Measurements from ENCODE around the gene TFG. TPM values are rescaled to one million over a fixed set of nuclear protein-coding genes. Genes with fewer than 3 reads are reported as not detected.
A peak's percentile ranks its signal among the peaks of the same experiment; 100 is the strongest.

TFG gene
- total and polyA plus RNA-seq, 2 of the 4 experiments (the other 2 are of a cell fraction), result 47.7 to 165 TPM

DNA sequence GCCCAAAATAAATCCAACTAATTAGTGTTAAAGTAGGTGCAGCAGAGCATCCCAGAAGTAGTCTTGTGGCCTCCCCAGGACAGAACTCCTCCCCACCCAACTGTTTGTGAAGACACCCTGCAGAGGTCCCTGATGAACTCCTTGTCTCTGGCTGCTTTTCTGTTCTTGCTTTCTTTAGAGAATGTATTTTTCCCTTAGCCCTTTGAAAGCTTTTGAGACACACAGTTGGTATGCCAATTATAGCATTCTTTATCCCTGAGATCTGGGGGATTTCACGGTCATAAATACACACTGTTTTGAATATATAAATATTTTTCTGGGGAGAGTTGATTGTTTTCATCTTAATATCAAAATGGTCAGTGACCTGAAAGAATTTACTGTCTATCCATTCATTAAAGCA lies 9.8 kb downstream of the TFG start:
- Histone ChIP-seq H4K91ac (ENCODE audit: insufficient read depth, low read depth, low read length) (no peak overlapping the region), H4K8ac (ENCODE audit: low read depth in 2 of 2, low read length in 2 of 2) (no peak overlapping the region), H3K36me3 (ENCODE audit: control insufficient read depth, insufficient read depth, low read length) (peaks cover 28% of the 10 kb centered on the region), H3K27me3 (ENCODE audit: control insufficient read depth, insufficient read depth, low read length) (no peaks in the 10 kb centered on the region), H3K18ac (ENCODE audit: low read depth, low read length) (no peak overlapping the region), H3K79me1 (ENCODE audit: low read depth in 1 of 2, low read length in 2 of 2) (peaks cover 9 to 48% of the 10 kb centered on the region in 2 experiments), H2BK20ac (ENCODE audit: low read depth, low read length) (no peak overlapping the region), H2BK15ac (ENCODE audit: low read depth, low read length) (no peak overlapping the region), H2AK9ac (replicated peaks; ENCODE audit: low read depth, low read length, poor library complexity) (no peak overlapping the region), H2AK5ac (ENCODE audit: low read depth, low read length) (no peak overlapping the region), H2BK120ac (ENCODE audit: low read depth, low read length) (no peak overlapping the region), H4K20me1 (ENCODE audit: insufficient read depth, low read length) (peaks cover 51% of the 10 kb centered on the region), H3K56ac (ENCODE audit: extremely low read depth, insufficient read depth, low read length) (no peak overlapping the region), H4K5ac (ENCODE audit: low read depth, low read length) (no peak overlapping the region), H3K27ac (ENCODE audit: insufficient read depth, low read length) (no peak overlapping the region), H2BK5ac (ENCODE audit: low read depth, low read length, poor library complexity, severe bottlenecking) (no peak overlapping the region), H3K4me1 (ENCODE audit: control insufficient read depth, insufficient read depth, low read length) (peaks cover 5% of the 10 kb centered on the region; the same call in 1 of the 2 replicates), H3K4me3 (ENCODE audit: insufficient read depth, low read depth, low read length) (no peak overlapping the region), H2AFZ (replicated peaks; ENCODE audit: low read length, poor library complexity) (no peak overlapping the region), H3K9me3 (ENCODE audit: control insufficient read depth, insufficient read depth, low read length) (no peaks in the 10 kb centered on the region), H3K23ac (ENCODE audit: low read depth, low read length) (no peak overlapping the region), H3K9ac (ENCODE audit: low read depth, low read length) (no peak overlapping the region), H3K9me1 (ENCODE audit: insufficient read depth, low read length) (peaks cover 9% of the 10 kb centered on the region), H3K4me2 (ENCODE audit: low read depth, low read length) (peak overlapping the region; percentile 67; the same call in 1 of the 2 replicates), H3K14ac (replicated peaks; ENCODE audit: low read depth, low read length) (no peak overlapping the region), H3K4ac (ENCODE audit: low read depth, low read length) (no peak overlapping the region)
- in situ Hi-C loops (cut with MboI; ENCODE audit: low sequenced_read_pairs), result no loop called here
- DNase-seq (peak; percentile 10), ATAC-seq (ENCODE audit: low read depth) (peak; percentile 48)
- WGBS, 2 experiments (ENCODE audit: extremely low coverage in 2 of 2, insufficient read length in 1 of 2), result no CpG with 5 or more reads among the region's 1 CpG
- ChIA-PET POLR2A (ENCODE audit: unreplicated experiment) (no interaction called here), CTCF (no interaction called here)
- no TSS peak for BruUV-seq (replicated peaks)
- TF ChIP-seq FOS (IDR thresholded peaks at IDR 0.05; ENCODE audit: low read depth, low read length), result no peak
- TF ChIP-seq SMC3 (IDR thresholded peaks at IDR 0.05; ENCODE audit: low read depth, low read length), result no peak
- TF ChIP-seq, protein P1, sequence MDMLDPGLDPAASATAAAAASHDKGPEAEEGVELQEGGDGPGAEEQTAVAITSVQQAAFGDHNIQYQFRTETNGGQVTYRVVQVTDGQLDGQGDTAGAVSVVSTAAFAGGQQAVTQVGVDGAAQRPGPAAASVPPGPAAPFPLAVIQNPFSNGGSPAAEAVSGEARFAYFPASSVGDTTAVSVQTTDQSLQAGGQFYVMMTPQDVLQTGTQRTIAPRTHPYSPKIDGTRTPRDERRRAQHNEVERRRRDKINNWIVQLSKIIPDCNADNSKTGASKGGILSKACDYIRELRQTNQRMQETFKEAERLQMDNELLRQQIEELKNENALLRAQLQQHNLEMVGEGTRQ (IDR thresholded peaks at IDR 0.05; ENCODE audit: low read depth, low read length), result no peak
- no peak for TF ChIP-seq NFE2L2 (IDR thresholded peaks at IDR 0.05; ENCODE audit: low read depth, low read length)
- no peak for TF ChIP-seq CHD1 (IDR thresholded peaks at IDR 0.05; ENCODE audit: low read depth, low read length)
- TF ChIP-seq RFX5 (IDR thresholded peaks at IDR 0.05; ENCODE audit: low read depth, low read length), result no peak
- TF ChIP-seq MAZ (IDR thresholded peaks at IDR 0.05; ENCODE audit: borderline replicate concordance, low read depth, low read length), result no peak
- dilution Hi-C loops (cut with HindIII; ENCODE audit: low sequenced_read_pairs, unreplicated experiment), result no loop called here
- intact Hi-C loops (cut with micrococcal nuclease), result loop anchor here (10.0 kb wide), 1 partner anchor 334 kb away; no protein-coding TSS in a partner anchor

All from IMR-90 (cell line).